B cell (primary cell): Measurements from ENCODE around the gene CPLX3. TPM values are rescaled to one million over a fixed set of nuclear protein-coding genes. Genes with fewer than 3 reads are reported as not detected.

Source experiments
- ATAC-seq: fragments of 200-7000 bp; cut with Tn5 transposase; one replicate; pipeline ENCODE4 v1.10.0; 2021; ENCODE audit warnings: low read depth, mild to moderate bottlenecking, moderate number of reproducible peaks, moderate library complexity
- CTCF ChIA-PET: fragments of 350-600 bp; sonication (Branson Sonifier 250); formaldehyde crosslinking; loops from one replicate; lab custom pipeline; 2021; ENCODE audit warnings: antibody characterized with exemption, inconsistent platforms; lab: Charles Lee
- POLR2A ChIA-PET: fragments of 350-600 bp; sonication (Branson Sonifier 250); formaldehyde crosslinking; loops from one replicate; lab custom pipeline; 2021; ENCODE audit warnings: antibody characterized with exemption; lab: Charles Lee
- DNase-seq: peaks from one replicate; pipeline ENCODE4 v3.0.0; 2013
- H2AFZ ChIP-seq: 2 replicates; pipeline ENCODE4 v1.6.1; 2012; ENCODE audit warnings: mild to moderate bottlenecking, low read depth, low read length; ENCODE audit not compliant: insufficient read depth, poor library complexity, severe bottlenecking
- H3K27ac ChIP-seq, 2 donors: 1 replicate in 1 of 2; 2 replicates in 1 of 2; pipeline ENCODE4 v1.5.1; 2012 to 2013; ENCODE audit warnings: low read length in 2 of 2, mild to moderate bottlenecking in 2 of 2, moderate library complexity in 1 of 2
- H3K27me3 ChIP-seq, 4 experiments: fragments of 200-600 bp in 1 of 4; sonication (generic) in 1 of 4; replicated peaks in 1 of 4; 1 replicate in 2 of 4; 2 replicates in 2 of 4; pipeline versions ENCODE4 v1.6.1 to v1.7.0; 2013 to 2016; ENCODE audit warnings: low read length in 3 of 4, mild to moderate bottlenecking in 2 of 4, mixed read lengths in 1 of 4, moderate library complexity in 1 of 4; ENCODE audit not compliant: insufficient read depth in 4 of 4, control insufficient read depth in 3 of 4; ENCODE audit errors: control extremely low read depth in 1 of 4
- H3K36me3 ChIP-seq, 2 experiments: replicated peaks in 1 of 2; 1 replicate in 1 of 2; 2 replicates in 1 of 2; pipeline versions ENCODE4 v1.6.1 to v1.7.1; 2013; ENCODE audit warnings: low read length in 1 of 2; ENCODE audit not compliant: insufficient read depth in 2 of 2, control insufficient read depth in 1 of 2; ENCODE audit errors: control extremely low read depth in 1 of 2, extremely low read depth in 1 of 2
- H3K4me1 ChIP-seq, 2 donors: fragments of 200-600 bp in 1 of 2; sonication (generic) in 1 of 2; 1 replicate in 1 of 2; 2 replicates in 1 of 2; pipeline versions ENCODE4 v1.5.1 to v1.6.1; 2013 to 2017; ENCODE audit warnings: low read length in 2 of 2; ENCODE audit not compliant: control insufficient read depth in 2 of 2, insufficient read depth in 2 of 2
- H3K4me2 ChIP-seq: replicated peaks from 2 replicates; pipeline ENCODE3; 2012; ENCODE audit warnings: mild to moderate bottlenecking, low read depth, low read length; ENCODE audit not compliant: poor library complexity, severe bottlenecking
- H3K4me3 ChIP-seq, 5 experiments: fragments of 200-600 bp in 1 of 5; sonication (generic) in 1 of 5; 1 replicate in 3 of 5; 2 replicates in 2 of 5; pipeline versions ENCODE4 v1.5.1 to v1.7.0; 2011 to 2016; ENCODE audit warnings: low read length in 4 of 5, mild to moderate bottlenecking in 4 of 5, low read depth in 2 of 5, control low read depth in 1 of 5, moderate library complexity in 1 of 5; ENCODE audit not compliant: insufficient read depth in 1 of 5; ENCODE audit errors: control extremely low read depth in 1 of 5, extremely low read depth in 1 of 5
- H3K79me2 ChIP-seq: fragments of 200-600 bp; sonication (generic); one replicate; pipeline ENCODE4 v1.6.0; 2016; ENCODE audit warnings: low read length; ENCODE audit not compliant: control insufficient read depth, insufficient read depth
- H3K9ac ChIP-seq: fragments of 200-600 bp; sonication (generic); 2 replicates; pipeline ENCODE4 v1.6.1; 2017; ENCODE audit warnings: mild to moderate bottlenecking, low read length, moderate library complexity
- H3K9me3 ChIP-seq, 3 donors: one replicate each; pipeline versions ENCODE4 v1.6.1 to v1.7.1; 2013; ENCODE audit warnings: low read length in 2 of 3; ENCODE audit not compliant: control insufficient read depth in 2 of 3, insufficient read depth in 1 of 3; ENCODE audit errors: control extremely low read depth in 1 of 3
- H4K20me1 ChIP-seq: 2 replicates; pipeline ENCODE4 v1.6.0; 2012; ENCODE audit warnings: mild to moderate bottlenecking, low read length; ENCODE audit not compliant: insufficient read depth, control insufficient read depth, poor library complexity, severe bottlenecking
- H3K27ac Mint-ChIP-seq: one replicate; pipeline ENCODE4 v1.8.0; 2021; ENCODE audit warnings: mixed read lengths
- H3K27me3 Mint-ChIP-seq: one replicate; pipeline ENCODE4 v1.8.0; 2021; ENCODE audit warnings: mixed read lengths
- H3K4me1 Mint-ChIP-seq: one replicate; pipeline ENCODE4 v1.8.0; 2021; ENCODE audit warnings: mixed read lengths
- H3K4me3 Mint-ChIP-seq: one replicate; pipeline ENCODE4 v1.8.0; 2021; ENCODE audit warnings: mixed read lengths
- H3K9me3 Mint-ChIP-seq: one replicate; pipeline ENCODE4 v1.8.0; 2022; ENCODE audit warnings: mixed read lengths; ENCODE audit not compliant: insufficient read depth
- EZH2 ChIP-seq: IDR thresholded peaks from 2 replicates; pipeline ENCODE4 v1.6.1; 2012; ENCODE audit warnings: borderline replicate concordance, low read depth, mild to moderate bottlenecking, moderate library complexity, low read length; ENCODE audit not compliant: insufficient read depth, poor library complexity, severe bottlenecking
- WGBS: methylation state at CpG from one replicate; pipeline ENCODE4 v1.1.5; 2013; ENCODE audit warnings: missing lambda C conversion rate; ENCODE audit not compliant: insufficient coverage; 5-methylcytosine and 5-hydroxymethylcytosine counted together
- intact Hi-C: fragments of 100-400 bp; cut with micrococcal nuclease; formaldehyde crosslinking; loops from one replicate; pipeline ENCODE4 v1.10.0; 2022
- polyA plus RNA-seq: library from polyadenylated mRNA; depleted of rRNA; stranded (reverse); fragments of >200 nt; gene quantifications from 2 replicates; pipeline ENCODE4 v1.2.3, GENCODE V29; 2012
- total RNA-seq, 2 donors: library from RNA; stranded (reverse); fragments of 120-200 nt in 1 of 2; gene quantifications; 1 replicate in 1 of 2; 2 replicates in 1 of 2; pipeline versions ENCODE4 v1.2.3 to v1.2.4, GENCODE V29; 2013 to 2022
- TF ChIP-seq, protein P1 (sequence below): fragments of 200-600 bp; IDR thresholded peaks from one replicate; pipeline ENCODE4 v1.8.0; 2022; ENCODE audit warnings: antibody characterized with exemption, mild to moderate bottlenecking

CPLX3 gene
- total and polyA plus RNA-seq, 2 donors (not counting 1 experiment from before 2014, with no cell fraction given): 0.60 TPM; not detected in 1

- H3K36me3 ChIP-seq: peaks cover 0 to 38% of the 10 kb centered on the region in 2 experiments
- Mint-ChIP-seq H3K4me3 (no peak overlapping the region), H3K27me3 (no peaks in the 10 kb centered on the region), H3K9me3 (no peaks in the 10 kb centered on the region), H3K4me1 (peaks cover 40% of the 10 kb centered on the region), H3K27ac (peak overlapping the region; percentile 32)
- ChIA-PET CTCF (interaction anchor here (0.6 to 4.8 kb wide), 9 partner anchors 21 to 511 kb away, joined by 3 to 23 read pairs (median 4); no protein-coding TSS in a partner anchor), POLR2A (interaction anchor here (0.6 to 0.7 kb wide), 3 partner anchors 10 to 17 kb away, joined by 4 to 10 read pairs (median 4); partner anchors contain the start of gene SCAMP2)
- no peak overlapping the region for H2AFZ ChIP-seq
- TF ChIP-seq, protein P1, sequence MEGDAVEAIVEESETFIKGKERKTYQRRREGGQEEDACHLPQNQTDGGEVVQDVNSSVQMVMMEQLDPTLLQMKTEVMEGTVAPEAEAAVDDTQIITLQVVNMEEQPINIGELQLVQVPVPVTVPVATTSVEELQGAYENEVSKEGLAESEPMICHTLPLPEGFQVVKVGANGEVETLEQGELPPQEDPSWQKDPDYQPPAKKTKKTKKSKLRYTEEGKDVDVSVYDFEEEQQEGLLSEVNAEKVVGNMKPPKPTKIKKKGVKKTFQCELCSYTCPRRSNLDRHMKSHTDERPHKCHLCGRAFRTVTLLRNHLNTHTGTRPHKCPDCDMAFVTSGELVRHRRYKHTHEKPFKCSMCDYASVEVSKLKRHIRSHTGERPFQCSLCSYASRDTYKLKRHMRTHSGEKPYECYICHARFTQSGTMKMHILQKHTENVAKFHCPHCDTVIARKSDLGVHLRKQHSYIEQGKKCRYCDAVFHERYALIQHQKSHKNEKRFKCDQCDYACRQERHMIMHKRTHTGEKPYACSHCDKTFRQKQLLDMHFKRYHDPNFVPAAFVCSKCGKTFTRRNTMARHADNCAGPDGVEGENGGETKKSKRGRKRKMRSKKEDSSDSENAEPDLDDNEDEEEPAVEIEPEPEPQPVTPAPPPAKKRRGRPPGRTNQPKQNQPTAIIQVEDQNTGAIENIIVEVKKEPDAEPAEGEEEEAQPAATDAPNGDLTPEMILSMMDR: no peak
- TF ChIP-seq EZH2: no peak
- no CpG with 5 or more reads among the region's 1 CpG for WGBS
- H3K4me2 ChIP-seq: peak overlapping the region; percentile 50
- H3K79me2 ChIP-seq: peaks cover 69% of the 10 kb centered on the region
- H4K20me1 ChIP-seq: peaks cover 93% of the 10 kb centered on the region
- H3K9me3 ChIP-seq: no peaks in the 10 kb centered on the region
- H3K9ac ChIP-seq: no peak overlapping the region
- H3K27me3 ChIP-seq: no peaks in the 10 kb centered on the region
- intact Hi-C loops: no loop called here
- no peak overlapping the region for H3K4me3 ChIP-seq
- peak overlapping the region in 1 of 2 donors; percentile 67 for H3K27ac ChIP-seq
- ATAC-seq (no peak), DNase-seq (no peak)
- peaks cover 34 to 46% of the 10 kb centered on the region in 2 donors for H3K4me1 ChIP-seq
Observed at GRCh38 chr15:74856537-74856936, 30.1 kb downstream of the CPLX3 start.

- ChIA-PET CTCF (interaction anchor here (0.6 to 4.8 kb wide), 11 partner anchors 8 to 511 kb away, joined by 3 to 23 read pairs (median 4); partner anchors contain the start of gene ULK3), POLR2A (interaction anchor here (0.6 kb wide), 2 partner anchors 10 to 15 kb away, joined by 4 to 10 read pairs; no protein-coding TSS in a partner anchor)
- peak; percentile 67 for ATAC-seq
- intact Hi-C loops: no loop called here
- Mint-ChIP-seq H3K9me3 (no peaks in the 10 kb centered on the region), H3K27me3 (no peaks in the 10 kb centered on the region), H3K4me3 (peak overlapping the region; percentile 69), H3K4me1 (peaks cover 40% of the 10 kb centered on the region), H3K27ac (peak overlapping the region; percentile 82)
- WGBS: 38% methylated on average over 2 of the region's 5 CpGs
- peak; percentile 61 for DNase-seq
- H3K9me3 ChIP-seq: no peaks in the 10 kb centered on the region
- no peaks in the 10 kb centered on the region for H3K27me3 ChIP-seq
- TF ChIP-seq, protein P1: no peak
- no peak for TF ChIP-seq EZH2
- no peak overlapping the region for H3K9ac ChIP-seq
- H3K4me2 ChIP-seq: peak overlapping the region; percentile 50
- peaks cover 97% of the 10 kb centered on the region for H4K20me1 ChIP-seq
- H2AFZ ChIP-seq: no peak overlapping the region
- peak overlapping the region in 1 of 2 donors; percentile 67 for H3K27ac ChIP-seq
- H3K79me2 ChIP-seq: peaks cover 73% of the 10 kb centered on the region
- no peak overlapping the region for H3K4me3 ChIP-seq
- peaks cover 0 to 31% of the 10 kb centered on the region in 2 experiments for H3K36me3 ChIP-seq
- peaks cover 34 to 46% of the 10 kb centered on the region in 2 donors for H3K4me1 ChIP-seq
Observed at GRCh38 chr15:74857082-74857655, 30.7 kb downstream of the CPLX3 start.
